HPDE6-E6E7 (cell line): ENCODE measurements around the gene SOX15.

Experiments used
- DNase-seq: peaks from one replicate; pipeline ENCODE4 v3.0.0; 2011; ENCODE audit warnings: missing footprints; ENCODE audit errors: extremely low spot score

SOX15 gene

DNA sequence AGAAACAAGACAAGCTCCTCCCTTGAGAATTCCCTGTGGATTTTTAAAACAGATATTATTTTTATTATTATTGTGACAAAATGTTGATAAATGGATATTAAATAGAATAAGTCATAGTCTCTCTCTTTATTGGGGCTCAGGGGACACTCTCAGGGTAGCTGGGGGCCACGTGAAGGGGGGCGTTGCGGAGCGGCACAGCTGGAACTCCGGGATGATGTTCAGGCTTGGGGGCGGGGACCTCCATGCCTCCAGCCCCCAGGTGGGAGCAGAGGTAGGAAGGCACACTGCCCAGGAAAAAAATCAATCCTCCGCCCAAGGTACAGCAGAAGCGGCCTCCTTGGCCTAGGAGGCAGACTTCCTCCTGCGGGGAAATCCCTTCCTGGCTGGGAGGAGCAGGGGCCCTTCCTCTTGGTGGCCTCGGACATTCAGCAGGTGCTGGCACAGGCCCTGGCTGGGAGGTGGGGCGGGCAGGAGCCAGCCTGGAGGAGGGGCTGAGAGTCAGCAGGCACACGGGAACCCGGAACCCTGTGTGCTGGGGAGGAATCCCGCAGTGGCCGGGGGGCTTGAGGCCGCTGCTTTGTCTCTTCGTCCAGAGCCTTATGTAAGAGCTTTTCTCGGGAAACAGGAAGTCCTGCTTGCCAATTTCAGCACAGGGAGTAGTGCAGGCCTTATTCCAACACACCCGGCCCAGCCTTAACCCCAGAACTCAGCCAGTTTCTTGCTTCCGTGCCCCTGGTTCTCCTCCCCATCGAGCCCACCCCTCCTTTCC lies 31.9 kb downstream of the SOX15 start:
- DNase-seq: peak; percentile 68

GRCh38 chr17:7557147-7557764 lies 32.6 kb downstream of the SOX15 start:
- no peak for DNase-seq

- DNase-seq: no peak
Measured at GRCh38 chr17:7556627-7557026, 33.3 kb downstream of the SOX15 start.

- DNase-seq: no peak
Measured at GRCh38 chr17:7555320-7555948, 34.5 kb downstream of the SOX15 start.

DNA sequence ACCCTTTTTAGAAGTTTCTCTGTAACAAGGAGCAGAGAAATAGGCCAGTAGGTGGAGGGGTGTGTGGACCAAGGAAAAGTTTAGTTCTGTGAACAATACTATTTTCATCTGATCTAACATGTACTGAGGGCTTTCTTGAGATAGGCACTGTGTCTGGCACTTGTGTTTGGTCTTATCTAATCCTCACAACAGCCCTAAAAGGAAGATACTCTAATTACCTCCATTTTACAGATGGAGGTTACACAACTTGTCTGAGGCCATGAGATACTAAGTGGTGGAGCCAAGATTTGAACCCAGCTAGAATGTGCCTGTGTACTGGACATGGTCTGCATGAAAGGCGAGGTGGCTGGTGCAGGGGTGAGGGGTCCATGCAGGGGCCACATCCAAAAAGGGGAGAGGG lies 36.5 kb downstream of the SOX15 start:
- DNase-seq: no peak

GRCh38 chr17:7552621-7553051 lies 37.3 kb downstream of the SOX15 start:
- DNase-seq: no peak

- DNase-seq: no peak
Measured at GRCh38 chr17:7551396-7551795, 38.5 kb downstream of the SOX15 start.

DNA sequence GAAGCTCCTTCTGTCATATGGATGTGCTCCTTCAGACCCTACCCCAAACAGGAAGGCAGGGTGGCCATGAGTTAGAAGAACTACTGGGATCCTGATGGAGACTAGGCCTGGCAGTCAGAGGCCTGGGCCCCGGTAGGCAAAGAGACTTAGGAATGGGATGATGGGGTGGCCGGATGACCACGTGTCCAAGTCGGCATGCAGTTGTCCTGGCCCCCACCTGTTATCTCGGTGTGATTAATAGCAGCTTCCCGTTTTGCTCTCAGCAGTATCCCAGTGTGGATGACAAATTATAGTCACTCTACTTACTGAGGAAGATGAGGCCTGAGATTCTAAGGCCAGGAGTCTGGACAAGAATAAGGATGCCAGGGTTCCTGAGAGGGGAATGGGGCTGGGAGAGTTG lies 39.5 kb downstream of the SOX15 start:
- no peak for DNase-seq

DNA sequence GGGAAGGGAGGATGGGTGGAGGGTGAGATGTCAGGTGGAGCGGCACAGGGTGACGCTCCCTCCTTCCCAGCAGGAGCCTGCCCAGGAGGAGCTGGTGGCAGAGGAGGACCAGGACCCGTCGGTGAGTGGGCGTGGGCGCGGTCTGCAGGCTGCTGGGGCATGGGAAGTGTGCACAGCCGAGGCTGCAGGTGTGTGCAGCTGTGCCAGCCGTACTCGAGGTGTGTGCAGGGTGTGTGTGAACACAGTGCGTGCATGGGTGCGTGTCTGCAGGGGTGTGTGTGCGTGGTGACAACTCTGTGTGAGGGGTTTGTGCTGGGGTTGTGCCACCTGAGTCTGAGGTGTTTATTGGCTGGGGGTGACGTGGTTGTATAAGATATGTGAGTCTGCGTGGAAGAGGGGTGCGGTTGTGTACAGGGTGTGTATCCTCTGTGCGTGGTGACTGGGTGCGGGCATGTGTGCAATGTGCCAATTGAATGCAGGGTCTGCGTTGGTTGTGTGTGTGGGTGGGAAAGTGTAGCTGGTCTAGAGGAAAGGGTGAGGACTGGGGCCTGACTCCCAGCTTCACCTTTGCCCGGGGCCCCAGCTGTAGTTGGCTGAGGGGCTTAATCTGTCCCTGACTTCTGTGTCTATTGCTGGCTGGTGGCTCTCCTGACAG lies 40.4 kb downstream of the SOX15 start:
- no peak for DNase-seq

DNA sequence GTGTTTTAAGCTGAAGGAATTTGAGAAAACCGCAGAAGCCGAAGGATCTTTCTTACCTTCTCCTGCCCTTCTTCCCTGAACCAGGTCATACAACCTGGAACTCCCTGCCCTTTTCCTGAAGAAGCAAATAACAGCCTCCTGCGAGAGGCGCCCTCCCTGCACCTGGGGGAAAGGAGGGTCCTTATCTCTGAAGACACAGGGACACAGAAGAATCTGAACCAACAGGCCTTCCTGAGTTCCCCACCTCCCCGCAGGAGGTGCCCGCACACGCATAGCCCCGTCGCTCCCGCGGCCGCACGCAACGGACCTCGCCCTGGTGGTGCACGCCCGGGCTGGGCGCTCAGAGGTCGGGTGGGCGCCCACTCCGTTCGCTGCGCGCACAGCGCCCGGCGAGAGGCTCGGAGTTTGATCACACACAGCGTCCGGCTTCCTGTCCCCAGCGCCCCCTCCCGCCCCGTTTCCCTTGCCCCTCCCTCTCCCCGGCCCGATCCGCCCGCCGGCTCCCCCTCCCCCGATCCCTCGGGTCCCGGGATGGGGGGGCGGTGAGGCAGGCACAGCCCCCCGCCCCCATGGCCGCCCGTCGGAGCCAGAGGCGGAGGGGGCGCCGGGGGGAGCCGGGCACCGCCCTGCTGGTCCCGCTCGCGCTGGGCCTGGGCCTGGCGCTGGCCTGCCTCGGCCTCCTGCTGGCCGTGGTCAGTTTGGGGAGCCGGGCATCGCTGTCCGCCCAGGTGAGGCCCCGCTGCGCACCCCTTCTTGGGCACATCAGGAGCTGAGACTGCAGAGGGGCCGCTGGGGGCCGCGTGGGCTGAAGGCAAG lies 41.1 kb downstream of the SOX15 start, which contains the start of gene TNFSF12:
TSS of gene TNFSF12 (plus strand) at position 474 of the 816 bp plus-strand sequence. CDS start at position 570, 96 bp downstream.
- no peak for DNase-seq

DNA sequence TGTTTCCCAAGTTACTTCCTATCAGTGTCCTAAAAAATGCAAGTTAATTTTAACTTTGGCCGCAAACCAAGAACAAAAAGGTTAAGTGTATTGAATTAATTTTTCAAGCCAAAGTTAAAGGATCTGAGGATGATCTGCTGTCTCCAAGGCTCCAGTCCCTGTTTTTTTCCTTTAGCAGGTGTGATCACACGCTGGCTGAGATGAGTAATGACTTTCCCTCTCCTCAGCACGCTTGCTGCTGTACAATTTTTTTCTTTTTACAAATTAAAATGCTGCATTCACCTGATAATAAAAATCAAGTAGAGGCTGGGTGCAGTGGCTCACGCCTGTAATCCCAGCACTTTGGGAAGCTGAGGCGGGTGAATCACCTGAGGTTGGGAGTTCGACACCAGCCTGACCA lies 45.0 kb downstream of the SOX15 start:
- DNase-seq: no peak

DNA sequence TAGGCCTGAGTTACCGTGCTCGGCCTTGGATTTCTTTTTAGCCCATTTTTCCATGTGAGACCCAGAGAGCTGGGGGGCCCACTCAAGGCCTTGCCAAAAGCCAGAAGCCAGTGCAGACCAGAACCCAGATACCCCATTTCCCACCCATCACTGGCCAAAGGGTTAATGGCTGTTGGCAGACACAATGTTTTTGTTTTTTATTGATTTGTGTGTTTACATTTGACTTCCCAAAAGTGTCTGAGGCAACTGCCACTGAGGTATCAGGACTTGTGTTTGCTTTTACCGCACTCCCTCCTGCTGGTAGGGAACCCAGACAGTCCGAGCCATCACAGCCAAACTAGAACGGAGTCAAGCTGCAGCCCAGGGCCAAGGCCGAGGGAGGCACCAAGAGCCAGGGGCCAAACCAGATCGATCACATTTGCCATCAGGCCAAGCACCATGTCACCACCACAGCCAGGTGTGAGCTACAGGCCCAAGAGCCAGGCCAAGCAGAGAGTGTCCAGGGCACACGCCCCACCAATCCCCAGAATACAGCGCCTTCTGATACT lies 48.7 kb downstream of the SOX15 start:
- no peak for DNase-seq

GRCh38 chr17:7538891-7539545 lies 50.9 kb downstream of the SOX15 start:
- DNase-seq: no peak
